Activated naive CD8-positive, alpha-beta T cell treated with anti-CD3 and anti-CD28 coated beads for 36 hours (primary cell): ENCODE results near the gene ENTPD2. TPM values are rescaled to one million over a fixed set of nuclear protein-coding genes. Genes with fewer than 3 reads are reported as not detected.
A peak's percentile ranks its signal among the peaks of the same experiment; 100 is the strongest.

Experiments
- DNase-seq: peaks from one replicate; pipeline ENCODE4 v3.0.0; 2021
- H3K27ac Mint-ChIP-seq: one replicate; pipeline ENCODE4 v1.8.0; 2022; ENCODE audit warnings: mild to moderate bottlenecking, moderate library complexity, mixed read lengths
- H3K27me3 Mint-ChIP-seq: one replicate; pipeline ENCODE4 v1.8.0; 2022; ENCODE audit warnings: mild to moderate bottlenecking, mixed read lengths
- H3K36me3 Mint-ChIP-seq: one replicate; pipeline ENCODE4 v1.8.0; 2021; ENCODE audit warnings: mild to moderate bottlenecking, mixed read lengths
- H3K4me1 Mint-ChIP-seq: one replicate; pipeline ENCODE4 v1.8.0; 2021; ENCODE audit warnings: mixed read lengths
- H3K4me3 Mint-ChIP-seq: one replicate; pipeline ENCODE4 v1.8.0; 2022; ENCODE audit warnings: mild to moderate bottlenecking, moderate library complexity, mixed read lengths
- H3K9me3 Mint-ChIP-seq: one replicate; pipeline ENCODE4 v1.8.0; 2022; ENCODE audit warnings: mixed read lengths
- total RNA-seq, 2 experiments: library from RNA; stranded (reverse); gene quantifications; one replicate each; pipeline ENCODE4 v1.2.3, GENCODE V29; 2021

ENTPD2 gene
- total RNA-seq, 2 experiments from 2014 or later, result not detected

- H3K4me3 Mint-ChIP-seq, result no peak overlapping the region
- no peak for DNase-seq
- H3K27ac Mint-ChIP-seq, result no peak overlapping the region
- H3K4me1 Mint-ChIP-seq, result peaks cover 22% of the 10 kb centered on the region
- peaks cover 10% of the 10 kb centered on the region for H3K36me3 Mint-ChIP-seq
- no peaks in the 10 kb centered on the region for H3K9me3 Mint-ChIP-seq
- H3K27me3 Mint-ChIP-seq, result no peaks in the 10 kb centered on the region
These were observed 29.6 kb upstream of the ENTPD2 start for GRCh38 chr9:137083394-137084004.

- Mint-ChIP-seq H3K27me3 (no peaks in the 10 kb centered on the region), H3K27ac (no peak overlapping the region), H3K4me3 (no peak overlapping the region), H3K36me3 (peaks cover 10% of the 10 kb centered on the region), H3K9me3 (no peaks in the 10 kb centered on the region), H3K4me1 (peaks cover 18% of the 10 kb centered on the region)
- DNase-seq, result no peak
These were observed 29.0 kb upstream of the ENTPD2 start for GRCh38 chr9:137082925-137083290.

GRCh38 chr9:137082222-137082924 lies 28.5 kb upstream of the ENTPD2 start:
- peaks cover 13% of the 10 kb centered on the region for H3K4me1 Mint-ChIP-seq
- no peak for DNase-seq
- no peak overlapping the region for H3K4me3 Mint-ChIP-seq
- H3K27ac Mint-ChIP-seq, result no peak overlapping the region
- H3K36me3 Mint-ChIP-seq, result peaks cover 10% of the 10 kb centered on the region
- H3K9me3 Mint-ChIP-seq, result no peaks in the 10 kb centered on the region
- no peaks in the 10 kb centered on the region for H3K27me3 Mint-ChIP-seq

GRCh38 chr9:137080260-137081122 lies 26.6 kb upstream of the ENTPD2 start:
- no peak overlapping the region for H3K27ac Mint-ChIP-seq
- no peak for DNase-seq

GRCh38 chr9:137079401-137079787 lies 25.5 kb upstream of the ENTPD2 start:
- H3K36me3 Mint-ChIP-seq, result peaks cover 4% of the 10 kb centered on the region
- H3K4me3 Mint-ChIP-seq, result no peak overlapping the region
- H3K27ac Mint-ChIP-seq, result no peak overlapping the region
- no peaks in the 10 kb centered on the region for H3K9me3 Mint-ChIP-seq
- no peaks in the 10 kb centered on the region for H3K27me3 Mint-ChIP-seq
- H3K4me1 Mint-ChIP-seq, result peaks cover 3% of the 10 kb centered on the region
- no peak for DNase-seq

More at GRCh38 chr9:137080260-137081122, 26.6 kb upstream of the ENTPD2 start:
- Mint-ChIP-seq H3K36me3 (peaks cover 6% of the 10 kb centered on the region), H3K9me3 (no peaks in the 10 kb centered on the region), H3K4me3 (no peak overlapping the region), H3K4me1 (peaks cover 9% of the 10 kb centered on the region), H3K27me3 (no peaks in the 10 kb centered on the region)

- DNase-seq, result no peak
- peak overlapping the region; percentile 75 for H3K4me3 Mint-ChIP-seq
- peaks cover 3% of the 10 kb centered on the region for H3K4me1 Mint-ChIP-seq
- no peaks in the 10 kb centered on the region for H3K27me3 Mint-ChIP-seq
- H3K9me3 Mint-ChIP-seq, result no peaks in the 10 kb centered on the region
- no peak overlapping the region for H3K27ac Mint-ChIP-seq
- peaks cover 4% of the 10 kb centered on the region for H3K36me3 Mint-ChIP-seq
These were observed 25.0 kb upstream of the ENTPD2 start for GRCh38 chr9:137078701-137079400.

GRCh38 chr9:137077758-137078693 lies 24.2 kb upstream of the ENTPD2 start:
- peak overlapping the region; percentile 51 for H3K27ac Mint-ChIP-seq
- H3K27me3 Mint-ChIP-seq, result no peaks in the 10 kb centered on the region
- no peaks in the 10 kb centered on the region for H3K9me3 Mint-ChIP-seq
- peak overlapping the region; percentile 75 for H3K4me3 Mint-ChIP-seq
- peaks cover 4% of the 10 kb centered on the region for H3K36me3 Mint-ChIP-seq
- DNase-seq, result peak; percentile 67
- H3K4me1 Mint-ChIP-seq, result peaks cover 2% of the 10 kb centered on the region

GRCh38 chr9:137077010-137077747 lies 23.3 kb upstream of the ENTPD2 start, which contains the start of gene UAP1L1:
UAP1L1 (plus strand) TSS chr9:137077517; CDS start chr9:137077533, 16 bp downstream.
- Mint-ChIP-seq H3K9me3 (no peaks in the 10 kb centered on the region), H3K36me3 (peaks cover 4% of the 10 kb centered on the region), H3K27me3 (no peaks in the 10 kb centered on the region), H3K4me1 (peaks cover 2% of the 10 kb centered on the region), H3K4me3 (peak within 1 kb of the TSS; percentile 75), H3K27ac (peak within 1 kb of the TSS; percentile 51)
- DNase-seq, result peak; percentile 66

GRCh38 chr9:137076636-137077009 lies 22.8 kb upstream of the ENTPD2 start:
- H3K9me3 Mint-ChIP-seq, result no peaks in the 10 kb centered on the region
- H3K27me3 Mint-ChIP-seq, result no peaks in the 10 kb centered on the region
- H3K36me3 Mint-ChIP-seq, result peaks cover 4% of the 10 kb centered on the region
- H3K4me1 Mint-ChIP-seq, result peaks cover 2% of the 10 kb centered on the region
- no peak overlapping the region for H3K27ac Mint-ChIP-seq
- no peak for DNase-seq
- H3K4me3 Mint-ChIP-seq, result peak overlapping the region; percentile 68

GRCh38 chr9:137075275-137075775 lies 21.5 kb upstream of the ENTPD2 start:
- Mint-ChIP-seq H3K27ac (no peak overlapping the region), H3K4me3 (no peak overlapping the region), H3K27me3 (no peaks in the 10 kb centered on the region), H3K36me3 (peaks cover 4% of the 10 kb centered on the region), H3K4me1 (peaks cover 6% of the 10 kb centered on the region), H3K9me3 (no peaks in the 10 kb centered on the region)
- DNase-seq, result no peak

GRCh38 chr9:137074657-137075274 lies 20.9 kb upstream of the ENTPD2 start:
- Mint-ChIP-seq H3K9me3 (no peaks in the 10 kb centered on the region), H3K36me3 (peaks cover 1% of the 10 kb centered on the region), H3K27ac (no peak overlapping the region), H3K4me3 (no peak overlapping the region), H3K27me3 (no peaks in the 10 kb centered on the region), H3K4me1 (peaks cover 6% of the 10 kb centered on the region)
- no peak for DNase-seq

GRCh38 chr9:137073992-137074399 lies 20.1 kb upstream of the ENTPD2 start:
- no peak overlapping the region for H3K27ac Mint-ChIP-seq

GRCh38 chr9:137071282-137071681 lies 17.4 kb upstream of the ENTPD2 start:
- Mint-ChIP-seq H3K9me3 (no peaks in the 10 kb centered on the region), H3K27ac (peak overlapping the region; percentile 46), H3K4me3 (peak overlapping the region; percentile 74), H3K27me3 (peaks cover 4% of the 10 kb centered on the region), H3K4me1 (peaks cover 8% of the 10 kb centered on the region), H3K36me3 (no peaks in the 10 kb centered on the region)
- DNase-seq, result no peak

More at GRCh38 chr9:137073992-137074399, 20.1 kb upstream of the ENTPD2 start:
- H3K4me3 Mint-ChIP-seq, result no peak overlapping the region
- no peak for DNase-seq
- no peaks in the 10 kb centered on the region for H3K36me3 Mint-ChIP-seq
- no peaks in the 10 kb centered on the region for H3K9me3 Mint-ChIP-seq
- no peaks in the 10 kb centered on the region for H3K27me3 Mint-ChIP-seq
- H3K4me1 Mint-ChIP-seq, result peaks cover 6% of the 10 kb centered on the region
